HG03565 (cell line): ENCODE results near the gene APCDD1.
"Not testable (repeated sequence)": the region's sequence is repeated elsewhere in the genome, so short reads cannot be mapped to it uniquely, and the experiment has no call there.

Experiments used
- ATAC-seq: cut with Tn5 transposase; IDR thresholded peaks from one replicate; pipeline ENCODE4 v1.9.1; 2021; ENCODE audit warnings: mild to moderate bottlenecking, moderate library complexity; ENCODE audit not compliant: unreplicated experiment

APCDD1 gene

DNA sequence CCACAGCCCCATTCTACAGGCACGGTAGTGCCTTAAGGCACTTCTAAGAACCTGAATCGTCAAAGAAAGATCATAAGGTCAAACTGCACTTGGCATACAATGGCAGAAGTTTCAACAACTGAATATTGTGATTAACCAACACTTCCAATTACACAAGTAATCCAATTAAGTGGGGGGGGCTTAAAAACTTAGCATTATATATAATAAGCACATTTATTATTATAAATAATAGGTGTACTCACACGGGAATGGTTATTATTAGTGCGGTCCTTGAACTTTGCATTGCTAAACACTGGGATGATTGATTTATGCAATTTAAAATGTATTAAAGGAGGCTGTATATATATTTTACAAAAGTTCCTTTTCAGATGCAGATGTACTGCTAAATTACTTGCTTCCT lies 7.6 kb downstream of the APCDD1 start:
- no peak for ATAC-seq

DNA sequence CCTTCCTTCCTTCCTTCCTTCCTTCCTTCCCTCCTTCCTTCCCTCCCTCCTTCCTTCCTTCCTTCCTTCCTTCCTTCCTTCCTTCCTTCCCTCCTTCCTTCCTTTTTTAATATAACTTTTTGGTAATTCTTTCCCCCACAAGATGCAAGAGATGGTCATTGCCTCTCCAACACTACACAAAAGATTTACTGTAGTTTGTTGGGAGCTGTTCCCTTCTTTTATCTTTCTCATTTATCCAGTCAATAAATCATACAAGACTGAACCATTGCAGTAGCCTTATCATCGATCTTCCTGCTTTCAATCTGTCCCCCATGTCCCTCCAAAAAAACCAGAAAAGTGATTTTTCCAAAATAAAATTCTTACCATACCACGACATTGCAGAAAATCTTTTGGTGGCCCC lies 8.2 kb downstream of the APCDD1 start:
- ATAC-seq = no peak

DNA sequence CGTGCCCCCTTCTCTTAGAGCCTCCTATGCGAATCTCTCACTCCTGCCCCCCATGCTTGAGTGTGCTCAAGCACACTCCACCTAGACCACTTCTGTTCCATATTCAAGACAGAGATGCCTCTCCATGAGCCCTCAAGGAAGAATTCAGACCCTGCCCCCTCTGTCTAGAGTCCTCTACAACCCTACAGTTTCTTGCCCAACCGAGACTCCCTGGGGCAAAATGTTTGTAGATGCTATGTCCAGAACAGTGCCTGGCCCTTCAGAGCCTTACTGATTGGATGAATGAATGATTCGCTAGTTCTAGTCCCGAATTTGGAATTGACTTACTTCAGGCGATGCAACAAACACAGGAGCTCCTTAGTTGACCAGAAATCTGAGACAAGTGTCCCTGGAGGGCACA lies 8.7 kb downstream of the APCDD1 start:
- ATAC-seq = no peak

DNA sequence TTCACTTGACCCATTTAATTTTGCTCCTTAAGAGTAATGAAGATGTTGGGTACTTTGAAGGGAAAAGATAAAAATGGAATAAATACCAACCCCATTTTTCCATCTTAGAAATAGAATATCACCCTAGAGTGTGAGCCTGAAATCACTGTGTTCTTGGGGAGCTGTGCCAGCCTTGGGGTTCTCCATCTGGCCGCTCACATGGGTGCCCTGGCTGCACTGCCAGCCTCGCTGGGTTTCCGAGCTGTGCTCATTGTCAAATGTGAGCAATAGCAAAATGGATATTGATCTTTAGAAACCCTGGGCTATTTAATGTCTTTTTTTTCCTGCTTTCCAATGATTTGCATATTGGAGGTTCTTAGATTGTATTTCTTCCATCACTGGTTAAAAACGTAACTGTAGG lies 9.3 kb downstream of the APCDD1 start:
- no peak for ATAC-seq

DNA sequence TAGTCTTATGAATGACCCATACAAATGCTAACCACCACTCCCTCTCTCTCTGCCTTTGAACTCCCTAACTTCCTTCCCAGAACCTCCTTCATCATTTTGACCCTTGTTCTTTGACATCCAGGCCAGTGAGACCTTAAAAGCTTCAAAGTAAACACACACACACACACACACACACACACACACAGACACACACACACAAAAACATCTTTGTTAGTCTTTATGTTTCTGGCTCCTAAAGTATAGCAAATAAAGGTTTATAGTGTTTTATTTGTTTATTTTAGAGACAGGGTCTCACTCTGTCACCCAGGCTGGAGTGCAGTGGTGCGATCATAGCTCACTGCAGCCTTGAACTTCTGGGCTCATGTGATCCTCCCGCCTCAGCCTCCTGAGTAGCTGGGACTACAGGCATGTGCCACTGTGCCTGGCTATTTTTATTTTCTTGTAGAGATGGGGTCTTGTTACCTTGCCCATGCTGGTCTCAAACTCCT lies 9.8 kb downstream of the APCDD1 start:
- not testable (repeated sequence) for ATAC-seq

DNA sequence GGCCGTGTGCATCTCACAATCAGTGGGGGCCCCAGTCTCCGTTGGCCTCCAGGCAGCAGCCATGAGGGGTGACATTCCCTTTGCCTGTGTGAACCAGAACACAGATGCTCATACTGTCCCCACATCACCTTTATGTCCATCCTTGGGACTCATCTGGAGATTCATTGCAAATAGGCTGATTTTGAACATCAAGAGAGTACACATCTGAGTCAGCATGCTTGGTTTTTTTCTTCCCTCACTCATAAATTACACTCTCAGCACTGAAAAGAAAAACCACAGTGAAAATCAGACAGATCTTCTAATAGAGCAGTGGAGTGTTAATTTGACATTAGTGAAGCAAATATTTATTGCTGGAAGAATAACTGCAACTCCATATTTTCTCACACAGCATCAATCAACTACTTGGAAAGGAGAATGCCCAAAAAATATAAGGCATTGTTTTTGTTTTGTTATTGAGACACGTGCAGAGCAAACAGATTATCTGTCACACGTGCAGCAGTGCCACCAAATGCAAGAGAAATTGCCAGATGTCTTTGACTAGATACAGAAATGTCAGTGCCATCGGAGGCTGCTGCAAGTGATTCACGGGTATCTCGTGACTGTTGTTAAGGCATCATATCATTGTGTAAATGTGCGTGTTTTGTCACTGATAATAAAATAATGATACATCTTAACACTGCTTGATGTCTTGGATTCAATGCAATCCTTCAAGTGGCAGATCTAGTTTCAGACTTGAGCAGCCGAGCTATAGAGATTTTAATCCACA lies 10.9 kb downstream of the APCDD1 start:
- ATAC-seq = no peak

DNA sequence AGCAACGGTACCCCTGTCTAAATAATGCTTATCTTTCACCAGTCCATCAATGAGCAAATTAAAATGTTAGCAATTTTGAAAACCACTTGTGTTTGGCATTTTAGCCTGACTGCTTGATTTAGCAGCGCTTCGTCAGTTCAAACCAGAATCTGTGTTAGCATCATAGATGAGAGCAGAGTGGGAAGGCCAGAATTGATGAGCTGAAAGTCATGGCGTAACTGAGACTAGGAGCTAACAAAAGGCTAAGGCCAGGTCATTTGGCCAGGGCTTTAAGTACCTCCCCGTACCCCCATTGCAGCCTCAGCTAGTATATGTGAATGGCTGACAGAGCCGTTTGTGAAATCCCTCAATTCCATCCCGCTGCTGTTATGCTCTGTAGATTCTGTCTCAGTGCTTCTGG lies 16.0 kb downstream of the APCDD1 start:
- ATAC-seq = no peak

DNA sequence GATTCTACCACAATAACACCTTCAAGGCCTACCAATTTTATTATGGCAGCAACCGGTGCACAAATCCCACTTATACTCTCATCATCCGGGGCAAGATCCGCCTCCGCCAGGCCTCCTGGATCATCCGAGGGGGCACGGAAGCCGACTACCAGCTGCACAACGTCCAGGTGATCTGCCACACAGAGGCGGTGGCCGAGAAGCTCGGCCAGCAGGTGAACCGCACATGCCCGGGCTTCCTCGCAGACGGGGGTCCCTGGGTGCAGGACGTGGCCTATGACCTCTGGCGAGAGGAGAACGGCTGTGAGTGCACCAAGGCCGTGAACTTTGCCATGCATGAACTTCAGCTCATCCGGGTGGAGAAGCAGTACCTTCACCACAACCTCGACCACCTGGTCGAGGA lies 17.1 kb downstream of the APCDD1 start:
- ATAC-seq = no peak

DNA sequence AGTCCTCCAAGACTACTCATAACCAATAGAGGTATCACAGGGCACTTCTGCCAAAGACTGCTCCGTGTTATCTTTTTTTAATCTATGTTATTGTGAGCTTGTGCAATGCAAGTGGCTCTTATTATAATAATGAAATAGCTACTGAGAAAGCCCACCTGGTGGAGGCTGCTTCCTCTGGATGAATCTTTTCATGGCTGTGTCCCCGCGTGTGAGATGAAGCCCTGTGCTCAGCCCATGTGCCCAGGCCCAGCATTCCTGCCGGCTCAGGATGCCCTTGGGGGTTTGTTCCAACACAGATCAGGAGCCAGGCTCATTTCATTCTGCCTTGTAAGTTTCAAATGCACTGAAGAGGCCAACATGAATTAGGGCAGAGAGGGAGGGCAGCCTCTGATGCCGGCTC lies 18.7 kb downstream of the APCDD1 start:
- ATAC-seq = no peak

DNA sequence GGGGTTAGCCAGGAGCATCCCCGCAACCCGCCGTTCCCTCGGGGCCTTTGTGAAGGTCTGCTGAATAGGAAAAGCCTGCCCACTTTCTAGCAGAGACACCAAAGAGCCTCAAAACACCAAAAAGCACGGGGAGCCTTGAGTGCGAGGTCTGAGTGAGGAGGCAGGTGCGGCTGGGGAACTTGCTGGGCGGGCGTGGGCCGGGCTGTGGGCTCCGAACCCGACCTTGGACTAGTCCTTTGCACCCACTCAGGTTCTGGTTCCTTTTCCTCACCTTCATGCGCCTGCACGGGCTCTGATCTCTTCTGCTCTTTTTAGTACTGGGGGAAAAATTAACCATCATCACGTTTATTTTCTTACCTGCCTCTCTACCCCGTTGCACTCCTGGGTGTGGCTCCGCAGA lies 19.9 kb downstream of the APCDD1 start:
- ATAC-seq = no peak

DNA sequence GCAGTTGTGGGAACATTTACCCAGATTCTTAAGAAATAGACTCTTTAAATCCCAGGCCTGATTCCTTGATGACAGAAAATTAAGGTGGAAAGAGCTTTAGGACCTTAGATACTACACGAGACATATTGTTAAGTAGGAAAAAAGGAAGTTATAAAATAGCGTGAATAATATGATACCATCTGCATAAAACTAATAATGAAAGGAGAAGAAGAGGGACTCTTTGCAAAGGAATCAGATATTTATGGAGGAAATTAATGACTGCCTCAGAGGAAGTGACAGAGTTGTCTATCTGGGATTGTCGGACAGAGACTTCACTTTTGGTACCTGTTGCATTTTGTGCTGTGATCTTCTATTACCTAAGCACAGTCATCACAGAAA lies 20.8 kb downstream of the APCDD1 start:
- no peak for ATAC-seq

DNA sequence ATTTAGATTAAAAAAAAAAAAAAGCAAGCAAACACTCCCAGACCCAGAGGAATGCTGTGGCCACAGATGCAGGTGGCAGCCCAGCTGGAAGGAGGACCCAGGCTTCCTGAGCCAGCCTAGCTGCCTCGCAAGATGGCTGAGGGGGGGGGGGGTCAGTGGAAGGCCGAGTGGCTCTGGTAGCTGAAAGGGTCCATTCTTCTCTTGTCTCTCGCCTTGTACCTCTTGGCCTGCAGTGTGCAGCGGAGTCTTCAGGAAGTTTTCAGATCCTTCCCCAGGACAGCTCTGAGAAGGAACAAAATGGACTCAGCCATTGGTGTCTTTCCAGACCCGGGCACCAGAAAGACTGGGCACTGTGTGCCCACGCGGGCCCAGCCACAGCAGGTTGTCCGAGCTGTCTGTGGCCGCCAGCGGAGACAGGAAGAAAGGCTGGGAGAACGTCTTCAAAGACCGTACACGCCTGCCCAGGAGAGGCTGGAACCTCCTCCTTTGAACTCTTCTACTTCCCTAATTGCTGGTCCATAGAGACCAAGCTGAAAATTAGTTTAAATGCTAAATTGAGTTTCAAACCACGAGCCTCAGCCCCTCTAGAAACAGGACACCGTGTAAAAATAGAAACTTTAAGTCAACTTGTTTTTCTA lies 21.3 kb downstream of the APCDD1 start:
- ATAC-seq = no peak

DNA sequence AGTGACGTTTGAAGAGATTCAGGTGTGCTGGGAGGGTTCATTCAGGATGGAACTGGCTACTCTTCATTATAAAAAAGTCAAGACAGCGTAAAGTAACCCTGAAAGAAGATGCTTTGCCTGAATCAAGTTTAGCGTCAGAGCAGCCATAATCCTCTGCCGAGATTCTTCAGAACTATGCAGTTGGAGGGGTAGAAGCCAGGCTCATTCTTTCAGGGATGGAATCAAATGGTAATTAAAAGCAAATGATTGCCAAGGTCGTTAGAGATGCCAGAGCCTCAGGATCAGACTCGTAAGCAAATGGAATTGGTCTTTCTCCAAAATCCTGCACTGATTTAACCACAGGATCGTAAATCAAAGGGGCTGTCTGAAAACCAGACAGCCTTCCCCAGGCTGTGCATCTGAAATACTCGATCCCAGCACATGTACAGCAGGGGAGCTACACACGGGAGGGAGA lies 21.9 kb downstream of the APCDD1 start:
- no peak for ATAC-seq

DNA sequence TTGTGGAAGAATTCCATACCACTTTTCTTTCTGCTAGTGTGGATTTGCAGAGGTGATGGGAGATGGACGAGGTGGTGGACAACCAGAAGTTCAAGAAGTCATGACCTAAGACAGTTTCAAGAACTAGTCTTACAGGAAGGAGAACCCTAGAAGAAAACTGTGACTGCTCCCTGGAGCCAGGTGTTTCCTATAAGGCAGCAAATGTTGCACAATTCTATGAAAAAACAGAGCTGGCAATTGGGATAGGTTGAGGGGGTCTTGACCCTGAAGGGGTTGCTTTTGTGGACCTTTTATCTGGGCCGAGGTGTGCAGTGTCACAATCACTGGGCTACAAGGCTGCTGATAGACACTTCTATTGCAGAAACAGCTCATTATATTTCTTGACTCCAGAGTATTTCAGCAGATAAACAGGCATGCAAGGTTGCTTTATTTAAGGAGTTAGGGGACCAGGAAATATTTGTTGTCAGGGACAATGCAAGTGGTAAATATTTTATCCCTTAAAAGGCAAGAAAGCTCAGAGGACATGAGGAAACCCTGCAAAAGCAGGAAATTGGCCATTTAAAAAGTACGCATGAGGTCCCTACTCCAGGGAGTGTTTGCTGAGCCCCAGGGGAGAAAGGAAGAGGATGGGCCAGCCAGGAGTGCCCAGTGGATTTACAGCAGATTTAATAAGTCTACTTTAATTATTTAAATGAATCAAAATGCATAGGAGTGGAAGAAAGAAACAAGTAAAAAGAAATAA lies 22.9 kb downstream of the APCDD1 start:
- ATAC-seq = no peak

DNA sequence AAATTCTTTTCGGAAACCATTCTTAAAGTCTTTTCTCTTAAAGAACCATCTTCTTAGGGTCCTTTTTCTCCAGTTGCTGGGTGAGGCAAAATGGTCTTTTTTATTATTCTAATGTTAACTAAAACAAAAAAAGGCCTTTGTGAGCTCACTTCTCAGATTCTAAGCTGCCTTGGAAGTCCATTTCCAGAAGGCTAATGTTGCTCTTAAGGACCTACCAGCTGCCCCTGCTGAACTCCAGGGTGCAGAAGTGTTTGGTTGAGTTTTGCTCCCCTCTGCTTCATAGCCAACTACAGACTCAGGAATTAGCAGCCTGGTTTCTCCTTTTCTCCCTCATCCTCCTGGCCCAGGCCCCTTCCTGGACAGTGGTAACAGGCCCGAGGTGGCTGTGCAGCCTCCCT lies 23.4 kb downstream of the APCDD1 start:
- no peak for ATAC-seq

DNA sequence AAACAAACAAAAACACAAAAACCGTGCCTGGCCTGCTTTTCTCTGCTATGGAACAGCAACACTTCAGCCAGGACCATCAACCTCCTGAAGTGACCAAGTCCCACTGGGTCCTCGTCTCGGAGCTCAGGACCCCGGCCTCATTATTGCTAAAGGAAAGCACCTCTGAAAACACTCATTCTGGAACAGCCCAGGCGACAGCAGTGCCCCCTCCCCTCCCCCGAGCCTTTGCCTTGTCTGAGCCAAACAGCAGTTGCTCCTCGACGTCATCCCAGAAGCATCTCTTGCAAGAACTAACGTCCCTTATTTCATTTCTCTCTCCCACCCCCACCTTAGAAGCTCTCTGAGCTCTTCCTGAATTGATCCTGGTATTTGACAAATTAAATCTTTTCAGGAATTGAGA lies 27.4 kb downstream of the APCDD1 start:
- no peak for ATAC-seq

DNA sequence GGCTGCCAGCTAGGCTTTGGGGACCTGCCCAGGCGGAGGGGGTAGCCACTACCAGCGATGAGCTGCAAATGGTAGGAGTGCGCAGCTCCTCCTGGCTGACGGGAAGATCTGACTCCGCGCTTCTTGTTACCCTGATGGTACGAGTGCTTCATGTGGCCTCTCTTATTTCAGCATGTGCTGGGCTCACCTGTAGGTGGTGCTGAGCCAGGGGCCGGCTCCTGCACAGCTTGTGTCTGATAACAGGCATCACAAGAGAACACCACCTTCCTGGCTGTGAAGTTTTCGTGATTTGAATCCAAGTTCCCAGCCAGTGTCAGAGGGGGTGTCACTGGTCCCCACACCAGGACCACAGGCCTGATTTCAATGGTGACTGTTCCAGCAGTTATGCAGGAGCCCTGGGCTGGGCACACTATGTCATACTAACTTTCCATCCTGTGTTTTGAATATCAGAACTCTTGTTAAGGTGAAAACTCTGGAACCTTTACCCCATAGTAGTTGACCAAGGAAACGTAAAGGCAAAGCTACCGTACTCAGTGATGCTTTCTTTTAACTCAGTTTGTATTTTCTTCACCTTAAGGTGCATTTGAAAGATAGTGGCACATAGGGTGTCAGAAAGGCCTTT lies 28.0 kb downstream of the APCDD1 start:
- no peak for ATAC-seq

DNA sequence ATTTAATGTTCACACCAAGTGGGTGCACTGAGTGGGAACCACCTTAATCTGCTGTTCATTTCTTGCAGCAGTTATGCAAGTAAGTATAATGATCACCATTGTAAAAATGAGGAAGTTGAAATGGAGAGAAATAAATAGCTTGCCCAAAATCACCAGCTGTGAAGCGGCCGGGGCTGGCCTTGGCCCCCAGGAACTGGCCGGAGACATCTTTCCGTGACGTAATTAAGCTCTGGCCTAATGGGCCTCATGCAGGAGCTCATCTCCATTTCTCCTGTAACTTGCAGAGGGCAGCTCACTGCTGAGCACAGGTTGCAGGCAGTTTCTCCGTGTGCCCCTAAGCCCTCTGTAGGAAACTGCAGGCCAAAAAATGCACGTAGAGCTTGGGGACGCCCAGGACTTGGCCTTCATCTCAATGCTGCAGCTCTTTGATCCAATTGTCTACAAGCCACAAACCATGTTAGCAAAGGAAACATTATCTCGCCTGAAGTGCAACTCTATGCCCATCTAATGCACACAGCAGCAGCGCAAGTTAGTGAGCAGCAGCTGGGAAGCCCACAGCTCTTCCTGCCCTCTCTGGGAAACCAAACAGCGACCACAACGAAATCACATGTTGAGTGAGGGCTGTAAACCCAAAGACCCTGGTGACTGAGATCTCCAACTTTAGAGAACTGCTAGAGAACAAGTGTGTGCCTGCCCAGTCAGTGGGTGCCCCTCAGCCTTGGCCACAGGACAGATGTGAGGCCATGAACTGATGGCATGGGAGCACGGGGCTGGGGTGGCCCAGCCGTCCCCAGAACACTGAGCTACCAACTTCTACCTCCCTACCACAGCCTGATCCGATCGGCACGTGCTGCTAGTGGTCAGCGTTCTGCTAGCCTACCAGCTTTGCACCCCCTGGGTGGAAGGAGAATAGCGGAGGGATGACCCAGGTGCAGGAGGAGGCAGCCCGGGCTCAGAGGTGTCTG lies 28.8 kb downstream of the APCDD1 start:
- ATAC-seq = peak; percentile 77

DNA sequence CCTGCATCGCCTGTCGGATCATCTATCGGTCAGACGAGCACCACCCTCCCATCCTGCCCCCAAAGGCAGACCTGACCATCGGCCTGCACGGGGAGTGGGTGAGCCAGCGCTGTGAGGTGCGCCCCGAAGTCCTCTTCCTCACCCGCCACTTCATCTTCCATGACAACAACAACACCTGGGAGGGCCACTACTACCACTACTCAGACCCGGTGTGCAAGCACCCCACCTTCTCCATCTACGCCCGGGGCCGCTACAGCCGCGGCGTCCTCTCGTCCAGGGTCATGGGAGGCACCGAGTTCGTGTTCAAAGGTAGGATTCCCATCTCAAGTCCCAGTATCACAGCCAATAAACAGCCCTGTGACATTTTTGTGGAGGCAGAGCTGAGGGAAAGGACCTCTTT lies 31.0 kb downstream of the APCDD1 start:
- no peak for ATAC-seq

DNA sequence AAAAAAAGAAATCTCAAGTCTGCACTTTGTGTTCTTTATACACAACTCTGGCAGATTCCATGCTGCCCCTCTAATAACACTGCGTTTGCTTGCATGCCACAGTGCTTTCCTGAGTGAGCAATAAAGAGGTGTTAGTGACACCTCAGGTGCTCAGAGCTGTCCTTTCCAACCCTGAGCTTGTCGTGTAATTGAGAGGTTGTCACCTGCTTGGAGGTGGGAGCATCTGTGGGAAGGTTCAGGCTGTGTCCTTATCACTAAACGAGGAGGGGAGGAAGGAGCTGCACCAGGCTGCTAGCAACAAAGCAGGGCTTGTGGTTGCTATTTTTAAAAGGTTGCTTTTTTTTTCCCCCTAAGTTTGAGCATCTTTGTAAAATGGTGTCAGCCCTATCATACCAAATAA lies 31.9 kb downstream of the APCDD1 start:
- ATAC-seq = no peak
